ENCODE measurements around the gene PDE6A.

GRCh38 chr5:149873896-149874295, 70.7 kb downstream of the PDE6A start:
- no peak for TF ChIP-seq CTCF (IDR thresholded peaks at IDR 0.05)
- no peak for TF ChIP-seq POLR2A (IDR thresholded peaks at IDR 0.05)
